GM08714 (cell line): ENCODE data around the gene F10.

Experiments
- H3K4me3 ChIP-seq: fragments of 200-500 bp; sonication (Bioruptor generic); 2 replicates; pipeline ENCODE4 v1.5.1; 2014; ENCODE audit warnings: mild to moderate bottlenecking, low read length, inconsistent platforms
- ZNF274 ChIP-seq: IDR thresholded peaks from 2 replicates; pipeline ENCODE4 v1.6.1; 2012; ENCODE audit warnings: mild to moderate bottlenecking, low read depth, low read length

F10 gene

DNA sequence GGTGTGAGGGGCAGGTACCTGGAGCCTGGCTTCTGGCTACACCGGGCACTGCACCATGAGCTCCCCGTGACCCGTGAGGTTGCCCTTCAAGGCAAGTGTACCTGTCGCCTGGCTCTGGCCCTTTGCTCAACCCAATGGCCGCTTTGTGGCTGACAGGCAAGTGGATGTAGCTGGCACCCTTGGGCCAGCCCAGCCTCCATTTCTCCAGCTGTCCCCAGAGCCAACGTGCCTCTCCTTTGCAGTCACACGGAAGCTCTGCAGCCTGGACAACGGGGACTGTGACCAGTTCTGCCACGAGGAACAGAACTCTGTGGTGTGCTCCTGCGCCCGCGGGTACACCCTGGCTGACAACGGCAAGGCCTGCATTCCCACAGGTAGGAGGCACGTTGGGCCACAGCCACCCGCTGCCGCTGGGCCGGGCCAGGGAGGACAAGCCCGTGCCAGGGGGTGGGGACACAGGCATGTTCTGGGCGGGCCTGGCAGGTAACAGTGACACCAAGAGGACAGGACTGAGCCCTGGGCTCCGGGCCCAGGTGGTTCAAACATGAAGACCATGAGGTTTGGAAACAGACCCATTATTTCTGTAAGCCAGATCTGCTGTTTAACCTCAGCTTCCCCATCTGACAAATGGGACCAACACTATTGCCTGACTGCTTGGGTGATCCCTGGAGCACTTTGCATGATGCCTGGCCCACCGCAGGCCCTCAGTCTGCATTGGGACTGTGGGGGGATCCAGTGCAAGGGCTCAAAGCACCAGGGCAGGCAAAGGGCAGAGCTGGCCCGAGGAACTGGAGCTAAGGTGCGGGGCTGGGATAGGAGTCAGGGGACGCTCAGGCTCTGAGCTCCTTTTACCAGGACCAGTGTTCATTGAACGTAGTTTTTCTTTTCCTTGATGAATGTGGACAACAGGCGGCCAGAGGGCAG lies 18.3 kb downstream of the F10 start:
- H3K4me3 ChIP-seq: no peak overlapping the region
- TF ChIP-seq ZNF274: no peak

DNA sequence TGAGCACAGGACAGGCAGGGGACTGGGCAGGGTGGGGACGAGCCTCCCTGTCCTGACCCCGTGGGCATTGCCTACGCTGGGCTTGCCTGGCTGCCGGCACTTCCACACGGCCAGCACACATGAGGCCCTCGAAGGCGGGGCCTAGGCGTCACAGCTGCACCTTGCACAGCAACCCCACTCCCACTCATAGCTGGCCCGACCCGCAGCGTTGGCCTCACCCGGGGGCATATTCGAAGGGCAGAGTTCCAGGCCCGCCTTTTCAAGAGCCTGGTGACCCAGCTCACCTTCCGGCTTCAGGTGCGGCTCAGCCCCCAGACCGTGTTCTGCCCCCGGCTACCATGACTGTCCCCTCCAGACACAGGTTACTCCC lies 19.0 kb downstream of the F10 start:
- no peak for TF ChIP-seq ZNF274
- no peak overlapping the region for H3K4me3 ChIP-seq

DNA sequence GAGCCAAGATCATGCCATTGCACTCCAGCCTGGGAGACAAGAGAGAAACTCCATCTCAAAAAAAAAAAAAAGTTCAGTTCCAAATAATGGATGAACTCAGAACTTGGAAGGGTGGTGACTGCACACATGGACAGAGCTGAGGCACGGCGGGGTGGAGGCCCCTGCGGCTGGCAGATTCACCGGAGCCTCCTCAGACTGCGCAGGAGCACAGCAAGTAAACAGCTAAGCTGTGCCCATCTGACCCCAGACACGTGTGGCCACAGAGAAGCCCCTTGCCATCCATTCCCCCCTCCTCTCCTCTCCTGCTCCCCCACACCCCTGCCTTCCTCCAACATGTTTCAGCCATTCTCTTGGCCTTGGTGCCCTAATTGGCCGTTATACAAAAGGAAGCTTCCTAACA lies 20.3 kb downstream of the F10 start:
- no peak for TF ChIP-seq ZNF274

DNA sequence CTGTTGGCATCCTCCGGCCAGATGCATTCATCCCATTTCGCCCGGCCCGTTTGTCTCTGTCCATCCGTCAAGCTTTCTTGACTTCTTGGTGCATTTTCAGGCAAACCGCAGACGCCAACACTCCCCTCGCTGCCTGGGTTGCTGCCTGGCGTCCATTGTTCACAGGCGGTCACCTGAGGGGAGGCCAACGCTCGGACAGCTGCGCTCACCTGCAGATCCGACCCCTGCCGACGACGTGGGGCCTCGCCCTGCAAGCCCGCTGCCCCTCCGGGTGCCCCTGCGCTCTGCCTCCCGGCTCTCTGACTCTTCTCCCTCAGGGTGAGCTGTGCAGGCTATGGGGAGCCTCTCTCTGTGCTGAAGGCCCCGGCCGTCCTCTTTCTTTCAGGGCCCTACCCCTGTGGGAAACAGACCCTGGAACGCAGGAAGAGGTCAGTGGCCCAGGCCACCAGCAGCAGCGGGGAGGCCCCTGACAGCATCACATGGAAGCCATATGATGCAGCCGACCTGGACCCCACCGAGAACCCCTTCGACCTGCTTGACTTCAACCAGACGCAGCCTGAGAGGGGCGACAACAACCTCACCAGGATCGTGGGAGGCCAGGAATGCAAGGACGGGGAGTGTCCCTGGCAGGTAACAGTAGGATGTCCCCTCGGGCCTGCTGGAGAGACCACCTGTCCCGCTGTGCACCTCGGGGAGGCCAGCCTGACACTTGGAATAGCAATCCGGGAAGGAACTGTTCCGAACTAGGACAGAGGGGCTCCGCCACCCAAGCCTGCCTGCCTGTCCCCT lies 21.1 kb downstream of the F10 start:
- H3K4me3 ChIP-seq: no peak overlapping the region
- no peak for TF ChIP-seq ZNF274

More for the DNA sequence above, 20.3 kb downstream of the F10 start:
- H3K4me3 ChIP-seq: no peak overlapping the region

DNA sequence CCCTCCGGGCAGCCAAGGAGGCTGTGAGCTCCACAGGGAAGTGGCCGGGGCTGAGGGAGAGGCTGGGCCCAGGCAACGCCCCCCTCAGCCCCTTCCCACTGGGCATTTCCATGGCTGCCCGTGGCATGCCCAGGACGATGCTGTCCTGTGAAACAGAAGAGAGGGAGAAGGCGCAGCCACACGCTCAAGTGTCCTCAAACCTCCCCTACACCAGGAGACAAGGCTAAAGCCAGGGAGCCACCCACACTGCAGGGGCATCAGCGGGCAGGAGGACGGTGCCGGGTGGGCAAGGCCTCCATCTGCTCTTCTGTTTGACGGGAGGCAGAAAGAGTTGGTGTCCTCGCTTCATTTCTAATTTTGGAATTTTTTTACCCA lies 21.6 kb downstream of the F10 start:
- TF ChIP-seq ZNF274: no peak
- H3K4me3 ChIP-seq: no peak overlapping the region

DNA sequence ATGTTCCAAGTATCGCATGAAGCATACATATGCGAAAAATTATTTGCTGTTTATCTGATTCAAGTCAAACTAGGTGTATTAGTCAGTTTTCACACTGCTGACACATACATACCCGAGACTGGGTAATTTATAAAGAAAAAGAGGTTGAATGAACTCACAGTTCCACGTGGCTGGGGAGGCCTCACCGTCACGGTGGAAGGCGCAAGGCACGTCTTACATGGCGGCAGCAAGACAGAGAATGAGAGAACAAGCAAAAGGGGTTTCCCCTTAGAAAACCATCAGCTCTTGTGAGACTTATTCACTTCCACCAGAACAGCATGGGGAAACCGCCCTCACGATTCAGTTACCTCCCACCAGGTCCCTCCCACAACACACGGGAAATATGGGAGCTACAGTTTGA lies 22.9 kb downstream of the F10 start:
- no peak for TF ChIP-seq ZNF274
- H3K4me3 ChIP-seq: no peak overlapping the region

DNA sequence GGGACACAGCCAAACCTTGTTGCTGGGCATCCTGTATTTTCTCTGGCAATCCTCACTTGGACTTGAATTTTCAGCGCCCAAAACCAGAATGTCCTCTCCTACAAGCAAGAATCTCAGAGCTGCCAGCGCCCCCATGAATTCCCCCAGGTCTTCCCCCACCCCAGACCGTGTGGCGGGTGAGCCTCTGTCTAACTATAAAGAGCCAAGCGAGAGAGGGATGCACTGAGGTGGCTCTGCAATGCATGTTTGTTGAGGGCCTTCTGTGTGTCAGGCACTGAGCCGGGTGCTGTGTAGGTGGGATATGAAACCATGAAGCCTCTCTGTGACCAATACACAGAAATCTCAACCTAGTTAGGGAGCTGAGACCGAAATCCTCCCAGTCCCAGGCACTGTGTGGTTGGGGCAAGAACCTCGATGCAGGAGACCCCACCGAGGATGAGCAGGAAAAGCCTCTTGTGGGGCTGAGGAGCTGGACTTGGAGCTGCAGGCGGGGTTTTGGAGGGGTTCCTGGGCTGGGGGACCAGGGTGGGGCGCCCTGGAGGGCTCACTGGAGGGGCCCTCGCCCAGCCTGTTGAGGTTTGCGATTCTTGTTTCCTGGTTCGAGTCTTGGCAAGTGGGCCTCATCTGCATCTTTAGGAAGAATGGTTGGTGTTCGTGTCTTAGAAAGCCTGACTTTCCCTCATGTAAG lies 23.5 kb downstream of the F10 start:
- no peak for TF ChIP-seq ZNF274
- H3K4me3 ChIP-seq: no peak overlapping the region

DNA sequence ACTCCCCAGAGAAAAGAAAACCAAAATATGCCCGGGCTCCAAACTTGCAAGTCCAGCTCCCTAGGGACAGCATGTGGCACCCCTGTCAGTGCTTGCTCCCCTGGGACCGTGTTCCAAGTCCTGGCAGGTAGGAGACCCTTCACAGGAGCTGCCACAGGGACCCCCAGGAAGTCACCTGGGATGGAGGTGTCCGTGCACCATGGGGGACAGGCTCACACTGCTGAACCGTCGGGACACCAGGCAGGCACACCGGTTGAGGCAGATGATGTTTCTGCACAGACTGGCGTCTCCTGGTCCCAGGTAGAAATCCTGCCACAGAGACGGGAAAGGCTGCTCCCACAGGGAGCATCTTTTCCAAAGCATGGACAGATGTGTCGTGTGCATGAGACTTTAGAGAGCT lies 24.2 kb downstream of the F10 start:
- TF ChIP-seq ZNF274: no peak
- no peak overlapping the region for H3K4me3 ChIP-seq

DNA sequence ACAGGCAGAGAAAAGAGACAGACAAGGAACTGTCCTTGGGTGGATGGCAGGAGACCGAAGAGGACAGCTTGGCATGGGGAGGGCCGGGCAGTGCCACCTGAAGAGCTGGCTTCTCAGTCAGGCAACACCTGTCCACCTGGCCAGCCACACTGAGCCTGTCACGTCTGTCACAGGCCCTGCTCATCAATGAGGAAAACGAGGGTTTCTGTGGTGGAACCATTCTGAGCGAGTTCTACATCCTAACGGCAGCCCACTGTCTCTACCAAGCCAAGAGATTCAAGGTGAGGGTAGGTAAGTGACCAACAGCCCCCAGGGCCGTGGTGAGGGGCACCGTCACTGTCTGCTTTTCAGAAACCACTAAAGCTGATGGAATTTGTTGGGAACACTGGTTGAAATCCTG lies 24.6 kb downstream of the F10 start:
- TF ChIP-seq ZNF274: no peak
- no peak overlapping the region for H3K4me3 ChIP-seq

DNA sequence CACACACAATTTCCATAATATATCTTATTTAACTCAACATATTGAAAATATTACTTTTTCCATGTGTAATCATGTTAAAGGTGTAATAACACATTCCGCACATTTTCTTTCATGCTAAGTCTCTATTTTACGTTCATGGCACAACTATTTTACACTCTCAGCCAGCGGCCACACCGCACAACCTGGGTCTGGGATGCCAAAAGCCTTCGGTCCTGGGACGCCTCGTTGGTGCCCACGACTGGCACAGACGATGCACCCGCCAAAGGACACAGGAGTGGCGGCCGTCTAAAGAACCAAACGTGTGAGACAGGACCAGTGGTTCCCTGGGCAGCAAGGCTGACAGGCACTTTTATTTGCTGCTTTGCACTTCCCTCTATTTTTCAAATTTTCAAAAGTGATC lies 25.8 kb downstream of the F10 start:
- TF ChIP-seq ZNF274: no peak
- no peak overlapping the region for H3K4me3 ChIP-seq

DNA sequence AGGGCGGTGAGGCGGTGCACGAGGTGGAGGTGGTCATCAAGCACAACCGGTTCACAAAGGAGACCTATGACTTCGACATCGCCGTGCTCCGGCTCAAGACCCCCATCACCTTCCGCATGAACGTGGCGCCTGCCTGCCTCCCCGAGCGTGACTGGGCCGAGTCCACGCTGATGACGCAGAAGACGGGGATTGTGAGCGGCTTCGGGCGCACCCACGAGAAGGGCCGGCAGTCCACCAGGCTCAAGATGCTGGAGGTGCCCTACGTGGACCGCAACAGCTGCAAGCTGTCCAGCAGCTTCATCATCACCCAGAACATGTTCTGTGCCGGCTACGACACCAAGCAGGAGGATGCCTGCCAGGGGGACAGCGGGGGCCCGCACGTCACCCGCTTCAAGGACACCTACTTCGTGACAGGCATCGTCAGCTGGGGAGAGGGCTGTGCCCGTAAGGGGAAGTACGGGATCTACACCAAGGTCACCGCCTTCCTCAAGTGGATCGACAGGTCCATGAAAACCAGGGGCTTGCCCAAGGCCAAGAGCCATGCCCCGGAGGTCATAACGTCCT lies 26.4 kb downstream of the F10 start:
- TF ChIP-seq ZNF274: no peak
- no peak overlapping the region for H3K4me3 ChIP-seq

DNA sequence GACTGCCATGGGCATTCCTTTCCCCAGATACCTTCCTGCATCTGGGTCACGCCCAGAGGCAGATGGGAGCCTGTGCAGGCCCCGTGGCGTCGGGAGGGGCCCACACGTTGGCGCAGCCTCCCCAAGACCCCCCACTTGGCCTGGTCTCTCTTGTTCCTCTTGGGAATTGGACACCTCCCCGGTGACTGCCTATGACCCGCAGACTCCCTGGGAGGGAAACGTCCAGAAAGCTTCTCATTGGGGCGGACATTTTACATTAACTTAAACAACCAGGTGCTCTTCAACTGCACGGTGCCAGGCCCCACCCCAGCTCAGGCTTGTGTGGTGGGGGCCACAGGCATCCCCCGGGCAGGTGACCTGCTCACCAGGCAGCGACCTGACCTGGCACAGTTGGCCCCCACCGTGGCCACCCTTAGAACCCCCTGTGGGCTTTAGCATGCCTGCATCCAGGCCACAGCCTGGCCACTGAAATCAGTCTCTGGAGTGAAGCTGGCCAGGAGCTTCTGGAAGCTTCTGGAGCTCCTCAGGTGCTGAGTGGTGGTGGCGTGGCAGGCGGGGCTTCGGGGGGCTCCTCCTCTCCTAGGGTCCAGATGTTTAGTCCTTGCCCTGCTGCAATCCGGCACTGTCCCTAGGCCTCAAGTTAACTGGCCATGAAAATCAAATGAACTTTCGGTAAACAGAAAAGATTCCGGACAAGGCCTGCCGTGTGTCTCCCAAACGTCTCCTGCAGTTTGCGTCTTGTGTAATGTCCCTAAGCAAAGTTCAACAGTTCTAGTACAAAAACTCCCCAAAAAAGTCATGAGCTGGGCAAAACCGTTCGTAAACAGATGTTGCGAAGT lies 27.3 kb downstream of the F10 start:
- TF ChIP-seq ZNF274: no peak
- H3K4me3 ChIP-seq: no peak overlapping the region

DNA sequence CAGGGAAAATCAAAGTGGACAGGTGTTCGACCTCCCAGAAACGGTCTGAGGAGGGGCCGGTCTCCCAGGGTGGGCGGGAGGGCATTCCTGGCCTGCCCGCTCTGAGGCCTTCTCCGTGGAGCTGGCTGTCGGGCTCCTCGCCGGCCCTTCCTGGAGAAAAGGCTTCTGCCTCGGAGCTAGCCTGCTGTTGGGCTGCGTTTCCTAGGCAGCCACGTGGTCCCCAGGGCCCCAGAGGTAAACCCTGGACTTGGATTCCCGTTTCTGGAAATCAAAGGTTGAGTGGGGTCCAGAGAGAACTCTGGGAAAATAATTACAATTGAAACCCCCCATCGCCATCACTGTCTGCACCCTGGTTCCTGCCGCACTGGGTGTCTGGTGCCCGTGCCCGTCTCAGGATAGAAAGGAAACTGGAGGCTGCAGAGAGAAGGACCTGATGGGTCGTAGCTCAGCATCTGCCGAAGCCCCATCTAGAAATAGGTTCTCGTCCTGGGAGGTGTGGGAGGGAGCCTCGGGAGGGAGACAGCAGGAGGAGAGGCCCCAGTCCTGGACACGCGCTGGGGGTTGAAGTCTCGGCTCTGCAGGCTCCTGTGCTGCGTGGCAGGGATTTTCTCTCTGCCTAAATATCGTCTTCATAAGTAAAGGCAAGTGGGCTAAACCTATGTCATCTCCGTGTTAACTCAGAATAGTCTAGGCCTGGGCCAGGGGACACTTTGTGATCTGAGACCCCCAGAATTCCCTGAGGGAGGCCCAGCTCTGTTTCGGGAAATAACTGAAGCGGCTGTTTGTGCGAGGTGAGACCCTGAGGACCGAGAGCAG lies 28.2 kb downstream of the F10 start:
- no peak for TF ChIP-seq ZNF274

More for the DNA sequence above, 28.2 kb downstream of the F10 start:
- H3K4me3 ChIP-seq: no peak overlapping the region
